ENCODE measurements around the gene TTC12. TPM values are rescaled to one million over a fixed set of nuclear protein-coding genes. Genes with fewer than 3 reads are reported as not detected.

TTC12 gene
- total and polyA plus RNA-seq, 12 donors = 3.3 to 18.0 (median 7.8) TPM

DNA sequence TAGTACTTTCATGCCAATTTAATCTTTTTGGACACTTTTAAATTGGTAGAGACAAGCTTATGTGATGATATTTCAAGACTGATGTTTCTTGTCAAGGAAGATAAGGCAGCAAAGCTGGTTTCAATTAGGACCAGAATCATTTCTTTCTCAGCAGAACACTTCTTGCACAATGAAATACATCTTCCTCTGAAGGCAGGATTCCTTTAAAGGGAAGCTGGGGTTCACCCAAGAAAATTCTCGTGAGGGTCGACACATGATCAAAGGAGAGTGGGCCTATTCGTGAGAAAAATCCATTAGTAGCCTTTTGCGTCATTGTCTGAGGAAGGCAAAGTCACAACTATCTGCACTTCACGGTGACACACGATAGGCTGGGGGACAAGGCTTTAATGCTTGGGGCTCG, 17.6 kb downstream of the TTC12 start:
- ATAC-seq (no peak), DNase-seq (no peak)
- H3K4me1 ChIP-seq = no peaks in the 10 kb centered on the region
- H3K27me3 ChIP-seq = no peaks in the 10 kb centered on the region
- 81 to 85% methylated on average over 7 of the region's 7 CpGs for WGBS, 2 donors
- TF ChIP-seq, protein P1, sequence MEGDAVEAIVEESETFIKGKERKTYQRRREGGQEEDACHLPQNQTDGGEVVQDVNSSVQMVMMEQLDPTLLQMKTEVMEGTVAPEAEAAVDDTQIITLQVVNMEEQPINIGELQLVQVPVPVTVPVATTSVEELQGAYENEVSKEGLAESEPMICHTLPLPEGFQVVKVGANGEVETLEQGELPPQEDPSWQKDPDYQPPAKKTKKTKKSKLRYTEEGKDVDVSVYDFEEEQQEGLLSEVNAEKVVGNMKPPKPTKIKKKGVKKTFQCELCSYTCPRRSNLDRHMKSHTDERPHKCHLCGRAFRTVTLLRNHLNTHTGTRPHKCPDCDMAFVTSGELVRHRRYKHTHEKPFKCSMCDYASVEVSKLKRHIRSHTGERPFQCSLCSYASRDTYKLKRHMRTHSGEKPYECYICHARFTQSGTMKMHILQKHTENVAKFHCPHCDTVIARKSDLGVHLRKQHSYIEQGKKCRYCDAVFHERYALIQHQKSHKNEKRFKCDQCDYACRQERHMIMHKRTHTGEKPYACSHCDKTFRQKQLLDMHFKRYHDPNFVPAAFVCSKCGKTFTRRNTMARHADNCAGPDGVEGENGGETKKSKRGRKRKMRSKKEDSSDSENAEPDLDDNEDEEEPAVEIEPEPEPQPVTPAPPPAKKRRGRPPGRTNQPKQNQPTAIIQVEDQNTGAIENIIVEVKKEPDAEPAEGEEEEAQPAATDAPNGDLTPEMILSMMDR (IDR thresholded peaks at IDR 0.05) = no peak
- H3K4me3 ChIP-seq = no peak overlapping the region
- no peak overlapping the region for H3K27ac ChIP-seq
- H3K36me3 ChIP-seq = peaks cover 0 to 99% (median 52%) of the 10 kb centered on the region in 9 donors
- H3K9me3 ChIP-seq = peaks cover 0 to 10% (median 0%) of the 10 kb centered on the region in 11 donors
- intact Hi-C loops (cut with DNase I) = no loop called here

DNA sequence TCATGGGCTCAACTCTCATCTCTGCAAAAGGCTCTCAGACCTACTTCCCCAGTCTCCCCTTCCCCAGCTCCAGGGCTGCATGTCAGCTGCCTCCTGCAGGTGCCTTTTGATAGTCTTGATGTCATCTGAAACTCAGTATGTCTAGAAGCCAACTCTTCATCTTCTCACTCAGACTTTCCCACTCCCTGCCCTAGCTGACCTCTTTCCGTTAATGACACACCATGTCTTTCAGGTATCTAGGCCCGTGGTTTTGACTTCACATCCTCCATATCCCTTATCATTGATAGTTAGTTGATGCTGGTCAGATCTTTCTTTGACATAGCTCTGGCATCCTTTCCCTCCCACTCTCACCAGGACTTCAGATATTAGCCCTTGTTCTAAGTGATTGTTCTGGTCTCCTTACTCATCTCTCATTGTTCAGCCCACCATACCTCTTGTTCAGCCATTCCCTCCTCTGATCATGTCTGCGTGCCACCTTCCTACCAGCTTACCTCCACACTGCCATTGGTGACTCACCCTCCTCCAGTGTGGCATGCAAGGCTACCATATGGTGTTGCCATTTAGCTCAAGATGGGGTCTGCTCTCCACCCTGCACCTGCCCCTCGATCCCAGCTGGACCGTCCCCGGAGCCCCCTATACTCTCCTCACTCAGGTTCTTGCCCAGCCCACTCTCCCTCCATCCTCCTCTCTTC, 18.4 kb downstream of the TTC12 start:
- no peak overlapping the region for H3K4me3 ChIP-seq
- no peaks in the 10 kb centered on the region for H3K27me3 ChIP-seq
- intact Hi-C loops (cut with DNase I) = no loop called here
- DNase-seq = no peak
- TF ChIP-seq, protein P1 (IDR thresholded peaks at IDR 0.05) = no peak
- H3K9me3 ChIP-seq = peaks cover 0 to 11% (median 0%) of the 10 kb centered on the region in 11 donors
- no peaks in the 10 kb centered on the region for H3K4me1 ChIP-seq
- peaks cover 0 to 99% (median 53%) of the 10 kb centered on the region in 9 donors for H3K36me3 ChIP-seq
- 94 to 95% methylated on average over 6 of the region's 6 CpGs for WGBS, 2 donors
- ATAC-seq = no peak
- H3K27ac ChIP-seq = no peak overlapping the region

DNA sequence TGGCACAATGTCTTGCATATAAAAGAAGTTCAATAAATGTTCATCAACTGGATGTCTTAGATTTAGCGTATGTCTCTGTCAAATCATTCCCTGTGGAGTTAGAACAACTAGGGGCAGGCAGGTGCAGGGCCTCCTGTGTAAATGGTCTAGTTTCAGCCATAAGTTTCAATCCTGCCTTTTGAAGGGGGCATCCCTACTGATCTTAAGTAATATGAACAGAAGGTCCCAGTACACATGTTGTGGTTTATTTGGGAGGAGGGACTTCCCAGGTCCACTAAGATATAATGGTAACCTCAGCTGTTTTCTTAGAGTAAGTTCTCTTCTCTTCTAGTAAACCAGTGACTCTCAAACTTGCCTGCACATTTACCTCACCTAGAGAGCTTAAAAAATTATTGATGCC, 19.8 kb downstream of the TTC12 start:
- WGBS, 2 donors = 95% methylated on average over 1 of the region's 1 CpG
- H3K27me3 ChIP-seq = no peaks in the 10 kb centered on the region

DNA sequence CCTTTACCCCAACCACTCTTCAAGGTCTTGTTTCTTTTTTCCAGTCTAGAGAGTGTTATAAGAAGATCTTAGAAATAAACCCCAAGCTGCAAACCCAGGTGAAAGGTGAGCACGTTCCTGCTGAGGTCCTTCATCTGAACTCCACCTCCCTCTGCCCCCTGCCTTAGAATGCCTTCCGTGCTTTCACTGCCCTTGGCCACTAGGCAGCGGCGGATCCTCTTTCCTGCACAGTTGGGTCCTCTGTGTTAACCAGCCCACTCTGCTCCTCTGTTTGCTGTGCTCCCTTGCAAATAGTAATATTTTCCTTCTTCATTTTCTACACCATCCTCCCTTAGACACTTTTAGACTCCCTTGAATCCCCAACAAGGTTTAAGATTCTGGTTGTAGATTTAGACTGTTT, 24.3 kb downstream of the TTC12 start:
- DNase-seq (no peak), ATAC-seq (no peak)
- H3K36me3 ChIP-seq = peaks cover 0 to 98% (median 64%) of the 10 kb centered on the region in 9 donors
- H3K27ac ChIP-seq = no peak overlapping the region
- intact Hi-C loops (cut with DNase I) = no loop called here
- peaks cover 0 to 11% (median 0%) of the 10 kb centered on the region in 11 donors for H3K9me3 ChIP-seq
- no peak overlapping the region for H3K4me3 ChIP-seq
- no peaks in the 10 kb centered on the region for H3K27me3 ChIP-seq
- H3K4me1 ChIP-seq = no peaks in the 10 kb centered on the region
- TF ChIP-seq, protein P1 (IDR thresholded peaks at IDR 0.05) = no peak
- 71 to 83% methylated on average over 4 of the region's 4 CpGs for WGBS, 2 donors

More for the DNA sequence above, 19.8 kb downstream of the TTC12 start:
- intact Hi-C loops (cut with DNase I) = no loop called here
- Histone ChIP-seq H3K36me3 (peaks cover 0 to 99% (median 51%) of the 10 kb centered on the region in 9 donors), H3K27ac (no peak overlapping the region), H3K4me1 (no peaks in the 10 kb centered on the region), H3K4me3 (no peak overlapping the region), H3K9me3 (peaks cover 0 to 11% (median 0%) of the 10 kb centered on the region in 11 donors)
- no peak for DNase-seq
- ATAC-seq = no peak
- TF ChIP-seq, protein P1 (IDR thresholded peaks at IDR 0.05) = no peak

All from heart right ventricle (tissue), 16 donors.